Prostate gland (tissue), 2 donors: Measurements from ENCODE around the gene PTPRK.

ENCODE experiments used
- POLR2A ChIP-seq: fragments of 450-650 bp; IDR thresholded peaks from one replicate; pipeline ENCODE4 v1.6.1; 2016; ENCODE audit warnings: antibody characterized with exemption, mild to moderate bottlenecking
- TF ChIP-seq, protein P1 (sequence below), 4 experiments: fragments of 200-600 bp in 2 of 4; fragments of 450-650 bp in 2 of 4; sonication (generic) in 2 of 4; IDR thresholded peaks; 1 replicate in 3 of 4; 2 replicates in 1 of 4; pipeline ENCODE4 v1.5.1; 2016 to 2019; ENCODE audit warnings: antibody characterized with exemption in 4 of 4, mild to moderate bottlenecking in 2 of 4, moderate library complexity in 2 of 4

DNA sequence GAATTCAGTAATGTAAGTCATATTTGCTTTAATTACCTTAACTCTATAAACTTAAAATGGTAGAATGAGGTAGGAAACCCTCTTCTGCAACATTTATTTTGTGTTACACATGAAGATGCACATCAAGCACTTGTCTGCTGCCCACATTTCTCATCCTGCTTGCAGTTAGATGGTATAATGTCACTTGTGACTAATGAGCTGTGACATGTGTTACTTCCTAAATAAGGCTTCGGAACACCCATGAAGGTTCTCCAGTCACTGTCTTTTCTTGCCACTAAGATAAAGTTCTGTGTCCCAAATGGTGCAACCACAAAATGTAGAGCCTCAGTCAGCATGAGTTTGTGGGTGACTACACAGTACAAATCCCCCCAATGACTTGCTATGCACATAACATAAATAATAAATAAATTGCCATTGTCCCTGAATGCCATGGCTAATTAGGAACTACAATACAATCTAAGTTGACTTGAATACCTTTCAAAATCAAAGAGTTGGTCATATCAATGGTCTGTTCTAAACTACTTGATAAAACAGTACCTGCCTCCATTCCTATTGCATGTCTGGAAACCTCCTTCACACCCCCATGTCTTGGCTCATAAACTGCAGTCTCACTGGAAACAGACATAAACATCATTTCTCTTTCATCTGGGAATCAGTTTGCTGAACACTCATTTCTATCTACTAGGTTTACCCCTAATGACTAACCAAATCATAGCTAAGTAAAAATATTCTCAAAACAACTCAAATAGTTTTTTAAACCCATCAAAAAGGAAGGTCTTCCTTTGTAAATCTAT lies 157.2 kb downstream of the PTPRK start:
- TF ChIP-seq, protein P1, sequence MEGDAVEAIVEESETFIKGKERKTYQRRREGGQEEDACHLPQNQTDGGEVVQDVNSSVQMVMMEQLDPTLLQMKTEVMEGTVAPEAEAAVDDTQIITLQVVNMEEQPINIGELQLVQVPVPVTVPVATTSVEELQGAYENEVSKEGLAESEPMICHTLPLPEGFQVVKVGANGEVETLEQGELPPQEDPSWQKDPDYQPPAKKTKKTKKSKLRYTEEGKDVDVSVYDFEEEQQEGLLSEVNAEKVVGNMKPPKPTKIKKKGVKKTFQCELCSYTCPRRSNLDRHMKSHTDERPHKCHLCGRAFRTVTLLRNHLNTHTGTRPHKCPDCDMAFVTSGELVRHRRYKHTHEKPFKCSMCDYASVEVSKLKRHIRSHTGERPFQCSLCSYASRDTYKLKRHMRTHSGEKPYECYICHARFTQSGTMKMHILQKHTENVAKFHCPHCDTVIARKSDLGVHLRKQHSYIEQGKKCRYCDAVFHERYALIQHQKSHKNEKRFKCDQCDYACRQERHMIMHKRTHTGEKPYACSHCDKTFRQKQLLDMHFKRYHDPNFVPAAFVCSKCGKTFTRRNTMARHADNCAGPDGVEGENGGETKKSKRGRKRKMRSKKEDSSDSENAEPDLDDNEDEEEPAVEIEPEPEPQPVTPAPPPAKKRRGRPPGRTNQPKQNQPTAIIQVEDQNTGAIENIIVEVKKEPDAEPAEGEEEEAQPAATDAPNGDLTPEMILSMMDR (IDR thresholded peaks at IDR 0.05): no peak
- no peak for TF ChIP-seq POLR2A
